SK-N-SH (cell line): ENCODE measurements around the gene SCART1.
"Not testable (repeated sequence)": the region's sequence is repeated elsewhere in the genome, so short reads cannot be mapped to it uniquely, and the experiment has no call there.

ENCODE experiments used
- ELF1 ChIP-seq: IDR thresholded peaks from 2 replicates; pipeline ENCODE4 v1.4.0; 2012
- EP300 ChIP-seq, 2 experiments: IDR thresholded peaks; 2 replicates each; pipeline versions ENCODE4 v1.4.0 to v1.6.1; 2012; ENCODE audit warnings: borderline replicate concordance in 1 of 2, low read depth in 1 of 2, low read length in 1 of 2
- FOXJ3 ChIP-seq: sonication (generic); formaldehyde crosslinking; IDR thresholded peaks from 2 replicates; pipeline ENCODE4 v1.5.1; 2020; ENCODE audit warnings: mild to moderate bottlenecking, missing genetic modification reagents
- MXI1 ChIP-seq: IDR thresholded peaks from 2 replicates; pipeline ENCODE4 v1.6.1; 2012; ENCODE audit warnings: mild to moderate bottlenecking, low read depth, low read length, improper control_type of control experiment
- NRF1 ChIP-seq: IDR thresholded peaks from 2 replicates; pipeline ENCODE4 v1.6.1; 2012; ENCODE audit warnings: low read depth, mild to moderate bottlenecking, low read length
- SMC3 ChIP-seq: IDR thresholded peaks from 2 replicates; pipeline ENCODE4 v1.6.1; 2012; ENCODE audit warnings: low read depth, low read length, improper control_type of control experiment
- TCF12 ChIP-seq: IDR thresholded peaks from 2 replicates; pipeline ENCODE4 v1.4.0; 2012
- YY1 ChIP-seq: IDR thresholded peaks from 2 replicates; pipeline ENCODE4 v1.4.0; 2012; ENCODE audit warnings: low read depth, mild to moderate bottlenecking
- TF ChIP-seq, protein P1 (sequence below): IDR thresholded peaks from 2 replicates; pipeline ENCODE4; 2012
- TF ChIP-seq, protein P2 (sequence below): fragments of 200-600 bp; sonication (generic); IDR thresholded peaks from 2 replicates; pipeline ENCODE4 v1.6.1; 2017; ENCODE audit warnings: antibody characterized with exemption, mild to moderate bottlenecking, moderate library complexity
- TF ChIP-seq, protein P3 (sequence below): IDR thresholded peaks from 2 replicates; pipeline ENCODE4 v1.6.1; 2012; ENCODE audit warnings: mild to moderate bottlenecking, low read depth, low read length, moderate library complexity

DNA sequence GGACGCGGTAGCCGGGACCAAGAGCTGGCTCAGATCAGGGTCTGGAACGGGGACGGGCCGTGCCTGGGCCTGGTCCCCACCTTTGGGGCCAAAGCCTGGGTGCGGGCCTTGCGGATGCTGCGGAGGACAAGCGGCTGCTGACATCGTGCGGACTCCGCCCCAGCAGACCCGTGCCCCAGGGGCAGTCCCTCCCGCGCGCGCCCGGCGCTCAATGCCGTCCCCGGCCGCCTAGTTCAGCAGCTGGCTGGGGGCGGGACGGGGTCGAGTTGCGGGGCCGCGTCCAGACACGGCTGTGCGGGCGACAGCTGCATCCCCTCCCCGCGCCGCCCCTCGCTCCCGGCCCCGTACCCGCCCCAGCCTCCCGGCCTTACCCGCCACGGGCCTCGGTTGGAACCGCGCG, 29.6 kb upstream of the SCART1 start:
- TF ChIP-seq, protein P1, sequence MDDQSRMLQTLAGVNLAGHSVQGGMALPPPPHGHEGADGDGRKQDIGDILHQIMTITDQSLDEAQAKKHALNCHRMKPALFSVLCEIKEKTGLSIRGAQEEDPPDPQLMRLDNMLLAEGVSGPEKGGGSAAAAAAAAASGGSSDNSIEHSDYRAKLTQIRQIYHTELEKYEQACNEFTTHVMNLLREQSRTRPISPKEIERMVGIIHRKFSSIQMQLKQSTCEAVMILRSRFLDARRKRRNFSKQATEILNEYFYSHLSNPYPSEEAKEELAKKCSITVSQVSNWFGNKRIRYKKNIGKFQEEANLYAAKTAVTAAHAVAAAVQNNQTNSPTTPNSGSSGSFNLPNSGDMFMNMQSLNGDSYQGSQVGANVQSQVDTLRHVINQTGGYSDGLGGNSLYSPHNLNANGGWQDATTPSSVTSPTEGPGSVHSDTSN = not testable (repeated sequence)
- TF ChIP-seq, protein P2, sequence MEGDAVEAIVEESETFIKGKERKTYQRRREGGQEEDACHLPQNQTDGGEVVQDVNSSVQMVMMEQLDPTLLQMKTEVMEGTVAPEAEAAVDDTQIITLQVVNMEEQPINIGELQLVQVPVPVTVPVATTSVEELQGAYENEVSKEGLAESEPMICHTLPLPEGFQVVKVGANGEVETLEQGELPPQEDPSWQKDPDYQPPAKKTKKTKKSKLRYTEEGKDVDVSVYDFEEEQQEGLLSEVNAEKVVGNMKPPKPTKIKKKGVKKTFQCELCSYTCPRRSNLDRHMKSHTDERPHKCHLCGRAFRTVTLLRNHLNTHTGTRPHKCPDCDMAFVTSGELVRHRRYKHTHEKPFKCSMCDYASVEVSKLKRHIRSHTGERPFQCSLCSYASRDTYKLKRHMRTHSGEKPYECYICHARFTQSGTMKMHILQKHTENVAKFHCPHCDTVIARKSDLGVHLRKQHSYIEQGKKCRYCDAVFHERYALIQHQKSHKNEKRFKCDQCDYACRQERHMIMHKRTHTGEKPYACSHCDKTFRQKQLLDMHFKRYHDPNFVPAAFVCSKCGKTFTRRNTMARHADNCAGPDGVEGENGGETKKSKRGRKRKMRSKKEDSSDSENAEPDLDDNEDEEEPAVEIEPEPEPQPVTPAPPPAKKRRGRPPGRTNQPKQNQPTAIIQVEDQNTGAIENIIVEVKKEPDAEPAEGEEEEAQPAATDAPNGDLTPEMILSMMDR = not testable (repeated sequence)
- TF ChIP-seq FOXJ3; EP300 (IDR thresholded peaks at IDR 0.05; ENCODE audit: borderline replicate concordance in 1 of 2, low read depth in 1 of 2, low read length in 1 of 2); SMC3; NRF1; TCF12; YY1; MXI1; ELF1: not testable (repeated sequence)
- TF ChIP-seq, protein P3, sequence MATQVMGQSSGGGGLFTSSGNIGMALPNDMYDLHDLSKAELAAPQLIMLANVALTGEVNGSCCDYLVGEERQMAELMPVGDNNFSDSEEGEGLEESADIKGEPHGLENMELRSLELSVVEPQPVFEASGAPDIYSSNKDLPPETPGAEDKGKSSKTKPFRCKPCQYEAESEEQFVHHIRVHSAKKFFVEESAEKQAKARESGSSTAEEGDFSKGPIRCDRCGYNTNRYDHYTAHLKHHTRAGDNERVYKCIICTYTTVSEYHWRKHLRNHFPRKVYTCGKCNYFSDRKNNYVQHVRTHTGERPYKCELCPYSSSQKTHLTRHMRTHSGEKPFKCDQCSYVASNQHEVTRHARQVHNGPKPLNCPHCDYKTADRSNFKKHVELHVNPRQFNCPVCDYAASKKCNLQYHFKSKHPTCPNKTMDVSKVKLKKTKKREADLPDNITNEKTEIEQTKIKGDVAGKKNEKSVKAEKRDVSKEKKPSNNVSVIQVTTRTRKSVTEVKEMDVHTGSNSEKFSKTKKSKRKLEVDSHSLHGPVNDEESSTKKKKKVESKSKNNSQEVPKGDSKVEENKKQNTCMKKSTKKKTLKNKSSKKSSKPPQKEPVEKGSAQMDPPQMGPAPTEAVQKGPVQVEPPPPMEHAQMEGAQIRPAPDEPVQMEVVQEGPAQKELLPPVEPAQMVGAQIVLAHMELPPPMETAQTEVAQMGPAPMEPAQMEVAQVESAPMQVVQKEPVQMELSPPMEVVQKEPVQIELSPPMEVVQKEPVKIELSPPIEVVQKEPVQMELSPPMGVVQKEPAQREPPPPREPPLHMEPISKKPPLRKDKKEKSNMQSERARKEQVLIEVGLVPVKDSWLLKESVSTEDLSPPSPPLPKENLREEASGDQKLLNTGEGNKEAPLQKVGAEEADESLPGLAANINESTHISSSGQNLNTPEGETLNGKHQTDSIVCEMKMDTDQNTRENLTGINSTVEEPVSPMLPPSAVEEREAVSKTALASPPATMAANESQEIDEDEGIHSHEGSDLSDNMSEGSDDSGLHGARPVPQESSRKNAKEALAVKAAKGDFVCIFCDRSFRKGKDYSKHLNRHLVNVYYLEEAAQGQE = not testable (repeated sequence)
